HG02852 (cell line): Measurements from ENCODE around the gene HCFC1R1.

Experiments used
- ATAC-seq: cut with Tn5 transposase; IDR thresholded peaks from one replicate; pipeline ENCODE4 v1.9.1; 2021; ENCODE audit warnings: mild to moderate bottlenecking, moderate library complexity; ENCODE audit not compliant: unreplicated experiment

HCFC1R1 gene

DNA sequence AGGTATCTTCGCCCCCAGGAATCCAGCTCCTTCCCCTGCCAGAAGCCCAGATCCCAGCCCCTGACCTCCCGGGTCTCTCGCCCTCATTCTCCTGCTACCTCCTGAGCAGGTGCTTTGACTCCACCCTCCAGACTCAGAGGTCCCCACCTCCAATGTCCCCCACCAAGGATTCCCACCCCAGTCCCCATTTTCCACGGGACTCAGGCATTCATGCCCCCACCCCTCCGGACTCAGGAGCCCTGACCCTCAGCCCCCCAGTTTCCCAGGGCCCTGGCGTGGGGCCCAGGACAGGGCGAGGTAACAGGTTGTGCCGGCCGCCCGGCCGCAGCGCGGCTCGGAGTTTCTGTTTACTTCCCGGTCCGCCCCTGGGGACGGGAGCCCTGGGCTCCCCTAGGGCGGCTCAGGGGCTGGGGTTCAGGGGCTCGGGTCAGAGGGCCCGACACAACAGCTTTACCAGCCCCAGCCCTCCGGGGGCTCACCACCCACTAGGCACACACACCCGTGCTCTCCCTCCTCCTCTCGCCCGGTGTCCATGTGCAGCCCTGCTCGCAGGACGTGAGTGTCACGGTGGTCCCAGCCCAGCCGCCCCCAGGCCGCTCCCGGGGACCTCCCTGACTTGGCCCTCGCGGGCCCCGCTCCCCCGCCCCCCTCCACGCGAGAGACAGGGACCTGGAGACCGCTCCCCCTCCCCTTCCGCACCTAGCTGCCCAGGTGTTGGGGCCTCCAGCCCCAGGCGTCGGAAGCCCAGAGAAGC is 12.4 kb upstream of the HCFC1R1 start:
- no peak for ATAC-seq

GRCh38 chr16:3035289-3035971 is 11.7 kb upstream of the HCFC1R1 start:
- ATAC-seq = no peak

- no peak for ATAC-seq
Observed at GRCh38 chr16:3032624-3033023, 8.9 kb upstream of the HCFC1R1 start.

DNA sequence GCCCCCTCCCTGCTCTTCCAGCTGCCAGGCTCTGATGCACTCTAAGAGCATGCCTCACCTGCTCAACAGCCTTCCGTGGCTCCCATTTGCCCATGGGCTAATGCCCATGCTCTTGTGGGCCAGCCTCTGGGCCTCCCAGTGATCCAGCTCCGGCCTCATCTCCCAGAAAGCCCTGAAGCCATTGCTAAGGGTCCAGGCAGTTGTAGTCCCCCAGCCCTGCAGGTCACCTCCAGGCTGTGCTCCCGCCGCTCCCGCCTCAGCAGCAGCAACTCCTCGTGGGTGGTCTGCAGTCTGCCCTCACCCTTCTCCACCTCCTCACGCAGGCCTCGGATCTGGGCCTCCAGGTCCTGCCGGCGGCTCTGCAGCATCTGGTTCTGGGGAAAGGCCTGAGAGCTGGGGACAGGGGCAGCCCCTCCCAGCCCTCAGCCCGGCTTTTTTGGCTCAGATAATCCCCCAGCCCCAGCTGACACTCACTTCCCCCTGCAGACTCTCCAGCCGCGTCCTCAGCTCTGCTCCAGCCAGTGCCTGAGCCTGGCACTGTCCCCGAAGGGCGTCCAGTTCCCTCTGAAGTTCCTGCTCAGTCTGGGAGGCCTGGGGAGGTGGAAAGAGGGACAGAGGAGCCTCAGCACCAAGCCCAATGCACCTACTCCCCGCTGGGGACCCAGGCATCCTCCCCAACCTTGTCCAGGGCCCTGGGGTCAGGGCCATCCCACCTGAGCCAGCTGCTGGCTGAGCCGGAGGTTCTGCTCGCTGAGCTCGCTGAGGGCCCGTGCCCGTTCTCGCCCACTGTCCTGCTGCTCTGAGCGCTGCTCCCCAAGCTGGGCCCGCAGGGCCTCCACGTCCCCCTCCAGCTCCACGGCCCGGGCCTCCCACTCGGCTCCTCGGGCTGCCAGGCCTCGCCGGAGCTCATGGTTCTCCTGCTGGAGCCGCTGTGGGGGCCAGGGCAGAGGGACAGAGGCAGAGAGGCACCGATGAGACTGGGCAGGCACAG is 6.8 kb upstream of the HCFC1R1 start:
- ATAC-seq = no peak

- ATAC-seq = no peak
Observed at GRCh38 chr16:3029491-3030221, 5.9 kb upstream of the HCFC1R1 start.

DNA sequence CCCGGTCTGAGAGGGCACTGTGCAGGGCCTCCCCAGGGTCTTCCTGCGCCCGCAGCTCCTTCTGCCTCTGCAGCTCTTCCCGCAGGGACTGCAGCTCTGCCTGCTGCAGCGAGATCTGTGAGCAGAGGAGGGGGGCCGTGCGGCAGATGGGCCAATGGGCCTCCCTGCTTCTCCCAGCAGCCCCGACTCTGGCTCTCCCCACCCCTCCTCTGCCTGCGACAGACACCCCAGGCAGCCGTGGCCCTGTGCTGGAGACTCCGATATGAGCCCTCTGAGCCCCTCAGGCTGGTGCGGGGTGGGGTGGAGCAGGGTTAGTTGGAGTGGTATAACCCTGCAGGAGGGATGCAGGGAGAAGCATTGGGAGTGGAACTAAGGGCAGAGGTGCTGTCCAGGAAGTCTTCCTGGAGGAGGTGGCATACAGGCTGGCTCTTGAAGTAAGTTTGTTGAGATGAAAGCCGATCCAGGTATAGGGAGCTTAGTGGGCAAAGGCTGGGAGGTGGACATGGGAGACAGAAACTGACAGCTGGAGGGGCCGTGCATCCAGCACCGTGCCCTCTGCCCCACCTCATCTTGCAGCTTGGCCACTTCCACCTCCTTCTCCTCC is 5.1 kb upstream of the HCFC1R1 start:
- ATAC-seq = no peak

GRCh38 chr16:3027983-3028715 is 4.4 kb upstream of the HCFC1R1 start:
- ATAC-seq = no peak

DNA sequence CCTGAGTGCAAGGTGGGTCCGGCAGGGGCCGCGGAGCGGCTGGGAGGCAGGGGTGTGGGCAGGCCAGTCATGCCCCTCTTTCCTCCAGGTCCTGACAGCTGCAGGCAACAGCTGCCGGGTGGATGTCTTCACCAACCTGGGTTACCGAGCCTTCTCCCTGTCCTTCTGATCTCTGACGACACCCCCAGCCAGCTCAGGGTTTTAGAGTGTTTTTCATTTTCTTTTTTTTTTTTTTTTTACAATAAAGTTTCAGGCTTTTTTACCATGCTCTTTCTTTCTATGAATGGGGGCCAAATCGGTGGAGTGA is 3.7 kb upstream of the HCFC1R1 start:
- ATAC-seq = no peak

GRCh38 chr16:3026609-3027488 is 3.1 kb upstream of the HCFC1R1 start:
- no peak for ATAC-seq

DNA sequence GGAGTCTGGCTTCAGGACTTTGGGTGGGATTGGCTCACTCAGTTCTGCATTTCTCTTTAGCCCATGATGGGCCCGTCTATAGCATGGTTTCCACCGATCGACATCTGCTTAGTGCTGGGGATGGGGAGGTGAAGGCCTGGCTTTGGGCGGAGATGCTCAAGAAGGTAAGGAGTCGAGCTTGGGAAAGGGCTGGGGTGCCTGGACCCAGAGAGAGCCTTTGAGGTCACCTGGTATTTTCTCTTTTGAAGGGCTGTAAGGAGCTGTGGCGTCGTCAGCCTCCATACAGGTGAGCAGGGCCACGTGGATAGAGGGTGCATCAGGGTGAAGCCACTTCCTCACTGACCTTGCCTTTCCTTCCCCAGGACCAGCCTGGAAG is 2.2 kb upstream of the HCFC1R1 start:
- no peak for ATAC-seq

DNA sequence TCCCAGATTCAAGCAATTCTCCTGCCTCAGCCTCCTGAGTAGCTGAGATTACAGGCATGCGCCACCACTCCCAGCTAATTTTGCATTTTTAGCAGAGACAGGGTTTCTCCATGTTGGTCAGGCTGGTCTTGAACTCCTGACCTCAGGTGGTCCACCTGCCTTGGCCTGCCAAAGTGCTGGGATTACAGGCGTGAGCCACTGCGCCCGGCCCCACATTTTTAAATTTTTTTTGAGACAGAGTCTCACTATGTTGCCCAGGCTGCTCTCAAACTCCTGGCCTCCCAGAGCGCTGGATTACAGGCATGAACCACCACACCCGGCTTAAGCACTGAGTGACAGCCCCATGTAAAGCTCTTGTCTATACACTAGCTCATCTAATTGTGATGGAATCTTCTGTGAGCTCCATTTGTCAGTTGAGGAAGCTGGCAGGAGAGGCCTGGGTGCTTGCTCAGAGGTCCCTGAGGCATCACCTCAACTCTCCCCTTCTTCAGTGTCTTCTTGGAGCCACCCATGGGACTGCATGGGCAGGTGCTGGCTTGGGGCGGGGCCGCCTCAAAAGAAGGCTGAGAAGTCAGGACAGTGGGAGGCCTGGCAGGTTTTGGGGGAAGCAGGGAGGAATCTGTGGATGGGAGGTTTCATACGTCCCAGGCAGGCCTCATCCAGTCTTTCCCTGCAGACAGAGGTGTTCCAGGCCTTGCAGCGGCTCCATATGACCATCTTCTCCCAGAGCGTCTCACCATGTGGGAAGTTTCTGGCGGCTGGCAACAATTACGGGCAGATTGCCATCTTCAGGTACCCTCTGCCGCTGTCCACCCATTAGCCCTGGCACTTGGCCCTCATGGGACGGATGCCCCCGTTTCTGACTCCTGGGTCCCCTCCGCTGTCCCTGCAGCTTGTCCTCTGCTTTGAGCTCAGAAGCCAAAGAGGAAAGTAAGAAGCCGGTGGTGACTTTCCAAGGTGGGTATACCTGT is 1.6 kb upstream of the HCFC1R1 start:
- ATAC-seq = no peak

GRCh38 chr16:3023415-3023668 is 400 bp downstream of the HCFC1R1 start:
- ATAC-seq = no peak

- no peak for ATAC-seq
Observed at GRCh38 chr16:3022684-3023414, 893 bp downstream of the HCFC1R1 start.

DNA sequence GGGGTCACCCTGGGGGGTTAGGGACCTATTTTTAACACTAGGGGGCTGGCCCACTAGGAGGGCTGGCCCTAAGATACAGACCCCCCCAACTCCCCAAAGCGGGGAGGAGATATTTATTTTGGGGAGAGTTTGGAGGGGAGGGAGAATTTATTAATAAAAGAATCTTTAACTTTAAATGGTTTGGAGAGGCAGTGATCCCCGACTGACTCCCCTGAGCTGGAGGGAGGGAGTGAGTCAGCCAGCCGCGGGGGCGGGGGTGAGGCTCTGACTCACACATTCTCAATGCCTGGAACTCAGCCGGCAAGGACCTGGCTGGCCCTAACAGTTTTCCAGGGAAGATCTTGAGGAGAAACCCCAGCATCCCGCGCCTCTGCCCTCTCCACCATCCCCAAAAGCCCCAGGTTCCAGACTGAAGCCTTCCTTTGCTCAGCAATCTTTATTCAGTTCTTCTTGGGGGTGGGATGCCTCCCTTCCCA is 1.5 kb downstream of the HCFC1R1 start:
- no peak for ATAC-seq

DNA sequence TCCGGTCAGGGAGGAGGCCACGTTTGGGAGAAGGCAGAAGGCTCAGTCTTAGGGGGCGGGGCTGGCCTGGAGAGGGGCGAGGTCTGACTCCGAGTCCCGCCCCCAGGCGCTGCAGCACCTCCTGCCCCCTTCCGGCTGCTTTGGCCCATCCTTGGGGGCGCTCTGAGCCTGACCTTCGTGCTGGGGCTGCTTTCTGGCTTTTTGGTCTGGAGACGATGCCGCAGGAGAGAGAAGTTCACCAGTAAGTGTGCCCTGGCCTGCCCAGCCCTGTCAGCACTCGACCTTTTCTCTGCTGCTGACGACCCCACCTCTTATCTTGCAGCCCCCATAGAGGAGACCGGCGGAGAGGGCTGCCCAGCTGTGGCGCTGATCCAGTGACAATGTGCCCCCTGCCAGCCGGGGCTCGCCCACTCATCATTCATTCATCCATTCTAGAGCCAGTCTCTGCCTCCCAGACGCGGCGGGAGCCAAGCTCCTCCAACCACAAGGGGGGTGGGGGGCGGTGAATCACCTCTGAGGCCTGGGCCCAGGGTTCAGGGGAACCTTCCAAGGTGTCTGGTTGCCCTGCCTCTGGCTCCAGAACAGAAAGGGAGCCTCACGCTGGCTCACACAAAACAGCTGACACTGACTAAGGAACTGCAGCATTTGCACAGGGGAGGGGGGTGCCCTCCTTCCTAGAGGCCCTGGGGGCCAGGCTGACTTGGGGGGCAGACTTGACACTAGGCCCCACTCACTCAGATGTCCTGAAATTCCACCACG is 2.1 kb downstream of the HCFC1R1 start:
- ATAC-seq = no peak

DNA sequence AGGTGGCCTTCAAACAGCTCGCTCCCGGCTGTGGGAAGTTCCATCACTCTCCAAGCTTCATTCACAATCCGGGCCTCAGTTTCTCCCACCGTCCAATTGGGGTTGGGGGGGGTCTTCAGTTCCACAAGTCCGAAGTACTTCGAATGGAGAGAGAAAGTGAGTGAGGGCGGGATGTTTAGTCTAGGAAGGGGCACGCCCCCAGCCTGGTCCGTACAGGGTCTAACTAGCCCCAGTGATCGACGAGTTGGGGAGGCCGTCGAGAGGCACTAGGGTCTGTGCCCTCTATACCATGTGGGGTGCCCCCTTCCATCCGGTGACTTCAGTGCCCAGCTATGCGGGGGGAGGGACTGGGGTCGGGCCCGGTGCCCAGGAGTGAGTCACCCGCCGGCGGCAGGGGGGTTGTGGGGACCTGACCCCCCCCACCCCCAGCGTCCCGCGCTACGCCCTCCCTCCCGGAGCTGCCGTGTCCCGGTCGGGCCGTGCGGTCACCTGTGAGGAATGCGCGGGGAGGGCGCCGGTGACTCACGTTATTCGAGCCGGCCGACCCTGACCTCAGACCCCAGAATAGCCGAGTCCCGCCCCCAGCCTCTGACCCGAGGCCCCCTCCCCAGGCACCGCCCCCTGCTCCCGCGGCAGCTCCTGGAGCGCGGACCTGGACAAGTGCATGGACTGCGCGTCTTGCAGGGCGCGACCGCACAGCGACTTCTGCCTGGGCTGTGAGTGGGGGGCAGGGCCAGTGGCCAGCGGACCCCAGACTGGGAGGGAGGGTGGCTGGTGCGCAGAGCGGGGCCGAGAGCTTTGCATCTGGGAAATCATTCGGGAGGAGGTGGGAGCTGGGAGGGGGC is 2.9 kb downstream of the HCFC1R1 start:
- no peak for ATAC-seq
